ENCODE measurements around the gene C1R. TPM values are rescaled to one million over a fixed set of nuclear protein-coding genes. Genes with fewer than 3 reads are reported as not detected.

Gene C1R
- total RNA-seq, 1 experiment from 2014 or later: 1.3 TPM

- intact Hi-C loops (cut with micrococcal nuclease; ENCODE audit: unreplicated experiment) (loop anchor here (10.0 kb wide), 1 partner anchor 172 kb away; the partner anchor contains the start of genes C12orf57 and RNU7-1), in situ Hi-C loops (cut with HindIII; ENCODE audit: low pct_unique_long_range_greater_than_20kb, low sequenced_read_pairs) (no loop called here)
- TF ChIP-seq REST (IDR thresholded peaks at IDR 0.05; ENCODE audit: insufficient read depth in 1 of 2, low read depth in 2 of 2, low read length in 1 of 2) (no peak), CTCF (IDR thresholded peaks at IDR 0.05) (no peak), SIN3A (IDR thresholded peaks at IDR 0.05; ENCODE audit: borderline replicate concordance, insufficient read depth, low read depth, low read length) (no peak), POLR2AphosphoS5 (IDR thresholded peaks at IDR 0.05; ENCODE audit: low read depth, low read length) (no peak), TCF7L2 (IDR thresholded peaks at IDR 0.05; ENCODE audit: low read depth, low read length) (no peak)
- ChIA-PET CTCF (no interaction called here), POLR2A (no interaction called here)
- Histone ChIP-seq H3K27me3 (ENCODE audit: control insufficient read depth, insufficient read depth, low read length) (no peaks in the 10 kb centered on the region), H3K27ac (ENCODE audit: low read length) (no peak overlapping the region), H3K4me3 (ENCODE audit: low read depth in 2 of 2, low read length in 2 of 2) (no peak overlapping the region), H3K9me3 (ENCODE audit: control insufficient read depth, insufficient read depth, low read depth, low read length) (no peaks in the 10 kb centered on the region), H3K4me1 (ENCODE audit: control insufficient read depth, insufficient read depth, low read length) (no peaks in the 10 kb centered on the region), H3K36me3 (ENCODE audit: control insufficient read depth, insufficient read depth, low read length) (no peaks in the 10 kb centered on the region)
- no peak for DNase-seq (ENCODE audit: low read depth, low spot score)
- no TSS peak for BruUV-seq (replicated peaks)
- no peak for ATAC-seq
Measured at GRCh38 chr12:7116916-7117315, 24.7 kb upstream of the C1R start.

- no peak overlapping the region for H3K27ac ChIP-seq (ENCODE audit: low read length)
- no peak for TF ChIP-seq TCF7L2 (IDR thresholded peaks at IDR 0.05; ENCODE audit: low read depth, low read length)
- TF ChIP-seq POLR2AphosphoS5 (IDR thresholded peaks at IDR 0.05; ENCODE audit: low read depth, low read length): no peak
- no peak for TF ChIP-seq REST (IDR thresholded peaks at IDR 0.05; ENCODE audit: insufficient read depth in 1 of 2, low read depth in 2 of 2, low read length in 1 of 2)
- no peak for TF ChIP-seq CTCF (IDR thresholded peaks at IDR 0.05)
- no peak for TF ChIP-seq SIN3A (IDR thresholded peaks at IDR 0.05; ENCODE audit: borderline replicate concordance, insufficient read depth, low read depth, low read length)
- no peaks in the 10 kb centered on the region for H3K27me3 ChIP-seq (ENCODE audit: control insufficient read depth, insufficient read depth, low read length)
- BruUV-seq (replicated peaks): no TSS peak
- intact Hi-C loops (cut with micrococcal nuclease; ENCODE audit: unreplicated experiment) (loop anchor here (10.0 kb wide), 1 partner anchor 171 kb away; the partner anchor contains the start of genes C12orf57 and RNU7-1), in situ Hi-C loops (cut with HindIII; ENCODE audit: low pct_unique_long_range_greater_than_20kb, low sequenced_read_pairs) (no loop called here)
- H3K36me3 ChIP-seq (ENCODE audit: control insufficient read depth, insufficient read depth, low read length): no peaks in the 10 kb centered on the region
- no peak overlapping the region for H3K4me3 ChIP-seq (ENCODE audit: low read depth in 2 of 2, low read length in 2 of 2)
- ATAC-seq (no peak), DNase-seq (ENCODE audit: low read depth, low spot score) (no peak)
- H3K9me3 ChIP-seq (ENCODE audit: control insufficient read depth, insufficient read depth, low read depth, low read length): no peaks in the 10 kb centered on the region
- H3K4me1 ChIP-seq (ENCODE audit: control insufficient read depth, insufficient read depth, low read length): no peaks in the 10 kb centered on the region
- ChIA-PET CTCF (no interaction called here), POLR2A (no interaction called here)
Measured at GRCh38 chr12:7116196-7116595, 24.0 kb upstream of the C1R start.

Data from Panc1 (cell line).